GM12864 (cell line): ENCODE measurements around the gene YJU2.
"Not testable (repeated sequence)": the region's sequence is repeated elsewhere in the genome, so short reads cannot be mapped to it uniquely, and the experiment has no call there.

Experiments used
- DNase-seq: peaks from one replicate; pipeline ENCODE4 v3.0.0-alpha.2; 2011; ENCODE audit warnings: low read depth
- H3K4me3 ChIP-seq: 2 replicates; pipeline ENCODE4 v1.5.1; 2011; ENCODE audit warnings: mild to moderate bottlenecking, low read depth, low read length, control low read depth
- TF ChIP-seq, protein P1 (sequence below): IDR thresholded peaks from 2 replicates; pipeline ENCODE4 v1.5.1; 2011; ENCODE audit warnings: low read depth, mild to moderate bottlenecking, moderate library complexity, low read length, control low read depth, inconsistent platforms; ENCODE audit errors: missing control alignments

The YJU2 gene

DNA sequence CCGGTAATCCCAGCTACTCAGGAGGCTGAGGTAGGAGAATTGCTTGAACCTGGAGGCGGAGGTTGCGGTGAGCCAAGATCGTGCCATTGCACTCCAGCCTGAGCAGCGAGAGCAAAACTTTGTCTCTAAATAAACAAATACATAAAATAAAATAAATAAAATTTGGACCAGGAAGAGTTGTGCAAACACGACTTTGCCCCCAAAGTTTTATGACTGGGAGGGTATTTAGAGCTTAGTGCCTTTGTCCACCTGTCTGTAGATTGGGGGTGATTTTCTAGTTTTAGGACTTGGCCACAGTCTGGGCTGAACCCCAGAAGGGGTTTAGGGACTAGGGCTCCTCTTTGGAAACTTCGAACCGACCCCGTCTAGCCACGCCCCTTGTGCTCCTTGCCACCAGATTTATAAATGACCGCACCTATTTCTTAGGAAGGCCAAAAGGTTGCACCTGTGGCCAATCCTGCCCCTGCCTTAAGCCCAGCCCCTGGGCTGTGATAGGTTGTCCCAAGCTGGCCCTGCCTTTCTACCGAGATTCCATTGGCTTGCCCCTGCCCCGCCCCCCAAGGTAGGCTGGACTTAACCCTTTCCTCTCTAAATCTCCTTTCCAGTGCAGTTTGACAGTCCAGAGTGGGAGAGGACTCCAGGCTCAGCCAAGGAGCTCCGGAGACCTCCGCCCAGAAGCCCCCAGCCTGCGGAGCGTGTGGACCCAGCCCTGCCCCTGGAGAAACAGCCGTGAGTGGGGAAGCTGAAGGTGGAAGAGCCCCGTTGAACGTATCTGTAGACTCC, 37.5 kb downstream of the YJU2 start:
- TF ChIP-seq, protein P1, sequence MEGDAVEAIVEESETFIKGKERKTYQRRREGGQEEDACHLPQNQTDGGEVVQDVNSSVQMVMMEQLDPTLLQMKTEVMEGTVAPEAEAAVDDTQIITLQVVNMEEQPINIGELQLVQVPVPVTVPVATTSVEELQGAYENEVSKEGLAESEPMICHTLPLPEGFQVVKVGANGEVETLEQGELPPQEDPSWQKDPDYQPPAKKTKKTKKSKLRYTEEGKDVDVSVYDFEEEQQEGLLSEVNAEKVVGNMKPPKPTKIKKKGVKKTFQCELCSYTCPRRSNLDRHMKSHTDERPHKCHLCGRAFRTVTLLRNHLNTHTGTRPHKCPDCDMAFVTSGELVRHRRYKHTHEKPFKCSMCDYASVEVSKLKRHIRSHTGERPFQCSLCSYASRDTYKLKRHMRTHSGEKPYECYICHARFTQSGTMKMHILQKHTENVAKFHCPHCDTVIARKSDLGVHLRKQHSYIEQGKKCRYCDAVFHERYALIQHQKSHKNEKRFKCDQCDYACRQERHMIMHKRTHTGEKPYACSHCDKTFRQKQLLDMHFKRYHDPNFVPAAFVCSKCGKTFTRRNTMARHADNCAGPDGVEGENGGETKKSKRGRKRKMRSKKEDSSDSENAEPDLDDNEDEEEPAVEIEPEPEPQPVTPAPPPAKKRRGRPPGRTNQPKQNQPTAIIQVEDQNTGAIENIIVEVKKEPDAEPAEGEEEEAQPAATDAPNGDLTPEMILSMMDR: no peak
- no peak overlapping the region for H3K4me3 ChIP-seq
- DNase-seq: no peak

DNA sequence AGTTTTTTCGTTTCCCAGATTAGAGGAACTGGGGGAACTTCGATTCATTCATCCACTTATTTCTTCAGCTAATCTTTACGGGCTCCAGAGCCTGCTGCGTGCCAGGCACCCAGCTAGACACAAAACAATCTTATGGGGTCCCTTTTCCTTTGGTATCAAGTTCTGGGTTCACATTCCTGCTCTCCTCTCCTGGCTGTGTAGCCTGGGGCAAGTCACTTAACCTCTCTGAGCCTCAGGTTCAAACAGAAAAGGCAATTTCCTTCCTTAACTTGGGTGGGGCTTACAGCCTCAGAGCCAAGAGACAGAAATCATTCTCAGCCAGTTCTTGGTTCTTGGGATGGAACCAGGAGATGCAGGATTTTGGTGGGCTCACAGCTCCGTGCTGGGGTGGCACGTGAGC, 38.1 kb downstream of the YJU2 start:
- TF ChIP-seq, protein P1: no peak
- DNase-seq: no peak
- no peak overlapping the region for H3K4me3 ChIP-seq

DNA sequence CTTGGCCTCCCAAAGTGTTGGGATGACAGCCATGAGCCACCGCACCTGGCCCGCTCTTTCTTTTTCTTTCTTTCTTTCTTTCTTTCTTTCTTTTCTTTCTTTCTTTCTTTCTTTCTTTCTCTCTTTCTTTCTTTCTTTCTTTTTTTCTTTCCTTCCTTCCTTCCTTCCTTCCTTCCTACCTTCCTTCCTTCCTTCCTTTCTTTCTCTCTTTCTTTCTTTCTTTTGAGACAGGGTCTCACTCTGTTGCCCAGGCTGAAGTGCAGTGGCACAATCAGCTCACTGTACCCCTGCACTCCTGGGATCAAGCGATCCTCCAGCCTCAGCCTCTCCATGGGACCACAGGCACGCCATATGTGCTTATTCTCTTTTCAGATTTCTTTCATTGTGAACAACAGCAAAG, 39.3 kb downstream of the YJU2 start:
- not testable (repeated sequence) for H3K4me3 ChIP-seq, DNase-seq

DNA sequence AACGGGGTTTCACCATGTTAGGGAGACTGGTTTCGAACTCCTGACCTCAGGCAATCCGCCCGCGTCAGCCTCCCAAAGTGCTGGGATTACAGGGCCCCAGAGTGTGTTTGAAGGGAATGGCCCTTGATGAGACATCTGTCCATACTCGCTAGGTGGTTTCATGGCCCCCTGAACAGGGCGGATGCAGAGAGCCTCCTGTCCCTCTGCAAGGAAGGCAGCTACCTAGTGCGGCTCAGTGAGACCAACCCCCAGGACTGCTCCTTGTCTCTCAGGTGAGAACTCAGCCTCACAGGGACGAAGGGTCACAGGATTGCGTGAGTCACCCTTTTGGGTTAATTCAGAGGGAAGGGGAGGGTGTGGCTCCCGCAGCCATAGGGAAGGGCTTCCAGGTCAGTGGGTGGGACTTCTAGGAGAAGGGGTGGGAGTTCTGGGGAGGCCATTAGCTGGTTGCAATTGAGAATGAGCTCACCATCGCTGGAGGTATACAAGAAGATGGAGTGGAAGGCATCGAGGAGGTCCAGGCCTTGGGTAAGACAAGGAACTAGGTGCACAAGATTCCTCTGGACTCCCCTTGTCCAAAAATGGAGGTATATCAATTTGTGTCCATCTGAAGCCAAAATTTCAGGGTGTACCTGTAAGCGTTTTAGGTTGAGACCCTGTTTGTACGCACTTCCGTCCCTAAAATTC, 41.4 kb downstream of the YJU2 start:
- TF ChIP-seq, protein P1: no peak
- H3K4me3 ChIP-seq: no peak overlapping the region
- no peak for DNase-seq

DNA sequence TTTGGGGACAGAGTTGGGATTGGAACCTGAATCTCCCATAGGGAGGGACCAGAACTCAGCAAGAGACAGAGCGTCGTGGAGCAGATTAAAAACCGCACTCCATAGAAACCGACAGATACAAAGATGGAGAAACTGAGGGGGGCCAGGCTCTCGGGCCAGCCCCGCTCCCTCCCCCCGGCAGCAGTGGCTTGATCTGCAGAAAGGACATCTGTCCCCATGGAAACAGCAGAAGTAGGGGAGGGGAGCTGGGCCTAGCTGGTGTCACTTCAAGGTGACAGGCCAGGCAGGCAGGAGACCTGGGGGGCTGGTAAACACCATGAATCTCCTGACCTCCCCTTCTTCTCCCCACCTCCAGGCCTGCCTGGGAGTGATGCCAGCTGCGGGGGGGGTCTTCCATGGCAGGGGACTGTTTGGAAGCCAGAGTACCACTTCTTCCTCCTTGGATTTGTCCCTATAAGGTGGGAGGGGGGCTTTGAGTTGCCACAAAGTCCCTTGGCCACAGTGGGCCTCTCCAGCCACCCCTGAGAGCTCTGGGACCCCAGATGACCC, 44.4 kb downstream of the YJU2 start:
- TF ChIP-seq, protein P1: no peak
- DNase-seq: no peak
- no peak overlapping the region for H3K4me3 ChIP-seq

DNA sequence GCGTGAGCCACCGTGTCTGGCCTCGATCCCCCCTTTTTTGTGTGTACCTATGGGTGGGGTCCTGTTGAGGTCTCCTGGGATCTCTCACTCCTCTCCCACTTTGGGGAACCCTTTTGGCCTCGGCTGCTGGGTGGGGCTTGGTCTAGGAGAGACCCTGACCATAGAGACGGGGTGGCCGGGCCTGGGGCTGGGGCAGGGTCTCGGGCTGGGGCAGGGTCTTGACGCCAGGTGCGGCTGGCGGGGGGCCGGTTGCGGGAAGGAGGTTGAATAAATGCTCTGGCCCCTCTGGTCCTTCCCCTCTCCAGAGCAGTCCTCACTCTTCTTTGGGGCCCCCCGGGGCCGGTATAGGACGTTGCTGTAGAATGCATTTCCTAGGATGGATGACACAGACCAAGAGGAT, 45.6 kb downstream of the YJU2 start:
- DNase-seq: no peak

DNA sequence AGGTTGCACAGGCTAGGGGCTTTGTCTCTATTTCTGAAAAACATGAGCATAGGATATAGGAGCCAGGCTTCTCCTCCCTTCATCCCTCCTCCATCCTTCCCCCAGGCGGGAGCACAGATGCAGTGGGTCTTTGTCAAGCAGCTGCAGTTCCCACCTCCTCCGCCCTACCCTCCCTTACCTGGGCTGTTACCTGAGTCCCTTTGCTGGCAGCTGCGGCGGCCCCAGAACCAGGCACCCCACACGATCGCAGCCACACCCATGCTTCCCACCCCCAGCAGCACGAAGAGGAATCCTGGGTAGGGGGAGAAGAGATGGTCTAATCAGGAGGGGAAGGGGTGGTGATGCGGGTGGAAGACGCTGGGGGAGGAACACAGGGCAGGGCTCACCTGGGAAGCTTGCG, 47.5 kb downstream of the YJU2 start:
- TF ChIP-seq, protein P1: no peak
- DNase-seq: no peak
- no peak overlapping the region for H3K4me3 ChIP-seq

More for the DNA sequence above, 45.6 kb downstream of the YJU2 start:
- H3K4me3 ChIP-seq: no peak overlapping the region
- TF ChIP-seq, protein P1: no peak
